Skeletal muscle tissue (tissue), 4 donors: ENCODE measurements around the gene PDE2A. TPM values are rescaled to one million over a fixed set of nuclear protein-coding genes. Genes with fewer than 3 reads are reported as not detected.

Experiments
- H3K27ac ChIP-seq: one replicate; pipeline ENCODE4 v1.7.0; 2013; ENCODE audit warnings: mild to moderate bottlenecking, low read depth, low read length, inconsistent platforms
- H3K27me3 ChIP-seq, 3 donors: one replicate each; pipeline ENCODE4 v1.7.0; 2013; ENCODE audit warnings: low read length in 3 of 3; ENCODE audit not compliant: control insufficient read depth in 3 of 3, insufficient read depth in 3 of 3
- H3K36me3 ChIP-seq, 3 donors: one replicate each; pipeline ENCODE4 v1.7.0; 2013; ENCODE audit warnings: low read length in 3 of 3; ENCODE audit not compliant: control insufficient read depth in 3 of 3, insufficient read depth in 3 of 3
- H3K4me1 ChIP-seq, 3 donors: one replicate each; pipeline ENCODE4 v1.7.0; 2013; ENCODE audit warnings: low read length in 3 of 3, mild to moderate bottlenecking in 3 of 3; ENCODE audit not compliant: control insufficient read depth in 3 of 3, insufficient read depth in 3 of 3
- H3K4me3 ChIP-seq, 3 donors: one replicate each; pipeline ENCODE4 v1.7.0; 2013; ENCODE audit warnings: low read length in 3 of 3
- H3K9ac ChIP-seq, 3 donors: one replicate each; pipeline ENCODE4 v1.7.0; 2013; ENCODE audit warnings: low read length in 3 of 3, mild to moderate bottlenecking in 3 of 3, moderate library complexity in 2 of 3, low read depth in 1 of 3
- H3K9me3 ChIP-seq, 3 donors: one replicate each; pipeline ENCODE4 v1.7.0; 2013; ENCODE audit warnings: low read length in 3 of 3; ENCODE audit not compliant: control insufficient read depth in 3 of 3
- total RNA-seq: library from RNA; depleted of rRNA; stranded (reverse); fragments of >200 nt; gene quantifications from one replicate; pipeline ENCODE4 v1.2.3, GENCODE V29; 2014
- donor health status: Osteomylitis.

The PDE2A gene
- total RNA-seq, 1 donor from 2014 or later, result 12.0 TPM

GRCh38 chr11:72718101-72718501 is 43.9 kb upstream of the PDE2A start:
- Histone ChIP-seq H3K27ac (no peak overlapping the region), H3K36me3 (peaks cover 0 to 9% (median 4%) of the 10 kb centered on the region in 3 donors)

GRCh38 chr11:72716788-72717435 is 42.7 kb upstream of the PDE2A start:
- no peak overlapping the region for H3K27ac ChIP-seq
- peak overlapping the region in 1 of 3 donors; percentile 45 for H3K9ac ChIP-seq
- no peak overlapping the region for H3K4me3 ChIP-seq
- H3K27me3 ChIP-seq, result no peaks in the 10 kb centered on the region
- peaks cover 56 to 64% (median 62%) of the 10 kb centered on the region in 3 donors for H3K4me1 ChIP-seq
- peaks cover 0 to 11% (median 4%) of the 10 kb centered on the region in 3 donors for H3K36me3 ChIP-seq
- no peaks in the 10 kb centered on the region for H3K9me3 ChIP-seq

More at GRCh38 chr11:72718101-72718501, 43.9 kb upstream of the PDE2A start:
- Histone ChIP-seq H3K9ac (peak overlapping the region in 1 of 3 donors; percentile 97), H3K4me1 (peaks cover 64 to 70% (median 66%) of the 10 kb centered on the region in 3 donors), H3K9me3 (no peaks in the 10 kb centered on the region), H3K4me3 (peak overlapping the region in 1 of 3 donors; percentile 15), H3K27me3 (no peaks in the 10 kb centered on the region)

- Histone ChIP-seq H3K36me3 (peaks cover 2 to 17% (median 5%) of the 10 kb centered on the region in 3 donors), H3K4me1 (peaks cover 50 to 59% (median 56%) of the 10 kb centered on the region in 3 donors), H3K4me3 (no peak overlapping the region), H3K9me3 (no peaks in the 10 kb centered on the region), H3K9ac (peak overlapping the region in 1 of 3 donors; percentile 45), H3K27me3 (no peaks in the 10 kb centered on the region), H3K27ac (no peak overlapping the region)
Measured at GRCh38 chr11:72716290-72716689, 42.1 kb upstream of the PDE2A start.

- H3K36me3 ChIP-seq, result peaks cover 29 to 42% (median 33%) of the 10 kb centered on the region in 3 donors
- H3K27ac ChIP-seq, result no peak overlapping the region
- H3K9me3 ChIP-seq, result no peaks in the 10 kb centered on the region
- peak overlapping the region in 1 of 3 donors; percentile 3 for H3K9ac ChIP-seq
- no peaks in the 10 kb centered on the region for H3K27me3 ChIP-seq
- H3K4me3 ChIP-seq, result no peak overlapping the region
- H3K4me1 ChIP-seq, result peaks cover 16 to 24% (median 21%) of the 10 kb centered on the region in 3 donors
Measured at GRCh38 chr11:72712841-72713240, 38.6 kb upstream of the PDE2A start.

GRCh38 chr11:72712168-72712751 is 38.0 kb upstream of the PDE2A start:
- Histone ChIP-seq H3K9me3 (no peaks in the 10 kb centered on the region), H3K27me3 (no peaks in the 10 kb centered on the region), H3K36me3 (peaks cover 35 to 48% (median 37%) of the 10 kb centered on the region in 3 donors), H3K4me1 (peaks cover 13 to 23% (median 16%) of the 10 kb centered on the region in 3 donors), H3K9ac (no peak overlapping the region), H3K4me3 (no peak overlapping the region), H3K27ac (no peak overlapping the region)

- Histone ChIP-seq H3K4me3 (no peak overlapping the region), H3K27ac (no peak overlapping the region), H3K36me3 (peaks cover 45 to 53% (median 48%) of the 10 kb centered on the region in 3 donors), H3K9me3 (no peaks in the 10 kb centered on the region), H3K27me3 (no peaks in the 10 kb centered on the region), H3K9ac (no peak overlapping the region), H3K4me1 (peaks cover 4 to 16% (median 5%) of the 10 kb centered on the region in 3 donors)
Measured at GRCh38 chr11:72711141-72711540, 36.9 kb upstream of the PDE2A start.

GRCh38 chr11:72710278-72710677 is 36.1 kb upstream of the PDE2A start:
- Histone ChIP-seq H3K36me3 (peaks cover 52 to 59% (median 55%) of the 10 kb centered on the region in 3 donors), H3K9me3 (no peaks in the 10 kb centered on the region), H3K4me3 (no peak overlapping the region), H3K27ac (no peak overlapping the region), H3K9ac (no peak overlapping the region), H3K27me3 (no peaks in the 10 kb centered on the region), H3K4me1 (peaks cover 4 to 13% (median 4%) of the 10 kb centered on the region in 3 donors)

- Histone ChIP-seq H3K36me3 (peaks cover 56 to 62% (median 59%) of the 10 kb centered on the region in 3 donors), H3K9me3 (no peaks in the 10 kb centered on the region), H3K4me3 (no peak overlapping the region), H3K9ac (no peak overlapping the region), H3K27me3 (no peaks in the 10 kb centered on the region), H3K27ac (no peak overlapping the region), H3K4me1 (peaks cover 0 to 8% (median 0%) of the 10 kb centered on the region in 3 donors)
Measured at GRCh38 chr11:72709478-72710238, 35.4 kb upstream of the PDE2A start.

- Histone ChIP-seq H3K27me3 (no peaks in the 10 kb centered on the region), H3K4me3 (no peak overlapping the region), H3K9me3 (no peaks in the 10 kb centered on the region), H3K27ac (no peak overlapping the region), H3K9ac (no peak overlapping the region), H3K4me1 (peaks cover 8 to 16% (median 16%) of the 10 kb centered on the region in 3 donors), H3K36me3 (peaks cover 66 to 71% (median 69%) of the 10 kb centered on the region in 3 donors)
Measured at GRCh38 chr11:72707032-72707431, 32.8 kb upstream of the PDE2A start.
